Measurements from ENCODE around the gene GLIS1.

DNA sequence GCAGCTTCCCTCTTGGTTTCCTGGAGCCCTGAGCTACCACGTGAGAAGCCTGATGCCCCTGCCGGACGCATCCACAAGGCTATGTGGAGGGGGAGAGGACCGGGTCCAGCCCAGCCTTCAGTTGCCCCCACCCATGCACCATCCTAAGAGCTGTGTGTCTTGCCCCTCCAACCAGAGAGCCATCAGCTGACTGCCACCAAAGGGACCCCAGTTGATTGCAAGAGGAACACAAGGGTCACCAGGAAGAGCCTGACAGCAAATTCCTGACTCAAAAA is 81.5 kb downstream of the GLIS1 start:
- TF ChIP-seq, protein P1, sequence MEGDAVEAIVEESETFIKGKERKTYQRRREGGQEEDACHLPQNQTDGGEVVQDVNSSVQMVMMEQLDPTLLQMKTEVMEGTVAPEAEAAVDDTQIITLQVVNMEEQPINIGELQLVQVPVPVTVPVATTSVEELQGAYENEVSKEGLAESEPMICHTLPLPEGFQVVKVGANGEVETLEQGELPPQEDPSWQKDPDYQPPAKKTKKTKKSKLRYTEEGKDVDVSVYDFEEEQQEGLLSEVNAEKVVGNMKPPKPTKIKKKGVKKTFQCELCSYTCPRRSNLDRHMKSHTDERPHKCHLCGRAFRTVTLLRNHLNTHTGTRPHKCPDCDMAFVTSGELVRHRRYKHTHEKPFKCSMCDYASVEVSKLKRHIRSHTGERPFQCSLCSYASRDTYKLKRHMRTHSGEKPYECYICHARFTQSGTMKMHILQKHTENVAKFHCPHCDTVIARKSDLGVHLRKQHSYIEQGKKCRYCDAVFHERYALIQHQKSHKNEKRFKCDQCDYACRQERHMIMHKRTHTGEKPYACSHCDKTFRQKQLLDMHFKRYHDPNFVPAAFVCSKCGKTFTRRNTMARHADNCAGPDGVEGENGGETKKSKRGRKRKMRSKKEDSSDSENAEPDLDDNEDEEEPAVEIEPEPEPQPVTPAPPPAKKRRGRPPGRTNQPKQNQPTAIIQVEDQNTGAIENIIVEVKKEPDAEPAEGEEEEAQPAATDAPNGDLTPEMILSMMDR (IDR thresholded peaks at IDR 0.05; ENCODE audit: low read length) = no peak
- TF ChIP-seq EZH2phosphoT487 (IDR thresholded peaks at IDR 0.05; ENCODE audit: low read length) = no peak
- TF ChIP-seq EZH2 (optimal IDR thresholded peaks at IDR 0.05; ENCODE audit: low read depth, low read length) = no peak
